NB4 (cell line): ENCODE results near the gene ANO10.

ENCODE experiments used
- DNase-seq: peaks from one replicate; pipeline ENCODE4 v3.0.0; 2010; ENCODE audit warnings: low read depth
- H3K4me3 ChIP-seq: one replicate; pipeline ENCODE4 v1.5.1; 2011; ENCODE audit warnings: mild to moderate bottlenecking, low read depth, low read length, moderate library complexity
- CTCF ChIP-seq: IDR thresholded peaks from one replicate; pipeline ENCODE4 v1.5.1; 2012; ENCODE audit warnings: low read depth, low read length
- MAX ChIP-seq: IDR thresholded peaks from 2 replicates; pipeline ENCODE4 v1.6.1; 2011; ENCODE audit warnings: low read depth, low read length
- MYC ChIP-seq: IDR thresholded peaks from 2 replicates; pipeline ENCODE4 v1.6.1; 2011; ENCODE audit warnings: low read depth, low read length
- POLR2A ChIP-seq: IDR thresholded peaks from 2 replicates; pipeline ENCODE4 v1.6.1; 2011; ENCODE audit warnings: mild to moderate bottlenecking; ENCODE audit not compliant: insufficient read length; ENCODE audit errors: extremely low read depth

The ANO10 gene

GRCh38 chr3:43320288-43320687 lies 301.5 kb downstream of the ANO10 start:
- no peak for TF ChIP-seq CTCF
- no peak for TF ChIP-seq POLR2A
- TF ChIP-seq MAX, result no peak
- no peak for TF ChIP-seq MYC
- DNase-seq, result no peak
- H3K4me3 ChIP-seq, result no peak overlapping the region

GRCh38 chr3:43319794-43320193 lies 302.0 kb downstream of the ANO10 start:
- H3K4me3 ChIP-seq, result no peak overlapping the region
- DNase-seq, result no peak
- no peak for TF ChIP-seq MYC
- no peak for TF ChIP-seq MAX
- TF ChIP-seq CTCF, result no peak
- TF ChIP-seq POLR2A, result no peak

- DNase-seq, result no peak
- no peak for TF ChIP-seq CTCF
- no peak for TF ChIP-seq MAX
- TF ChIP-seq MYC, result no peak
- no peak for TF ChIP-seq POLR2A
- H3K4me3 ChIP-seq, result no peak overlapping the region
These were observed 302.4 kb downstream of the ANO10 start for GRCh38 chr3:43319376-43319775.

GRCh38 chr3:43317461-43318316 lies 304.1 kb downstream of the ANO10 start:
- no peak for DNase-seq
- no peak for TF ChIP-seq MAX
- TF ChIP-seq POLR2A, result no peak
- TF ChIP-seq CTCF, result no peak
- no peak for TF ChIP-seq MYC
- no peak overlapping the region for H3K4me3 ChIP-seq

GRCh38 chr3:43316783-43317460 lies 304.9 kb downstream of the ANO10 start:
- TF ChIP-seq MAX (no peak), CTCF (no peak)

More at GRCh38 chr3:43316783-43317460, 304.9 kb downstream of the ANO10 start:
- no peak overlapping the region for H3K4me3 ChIP-seq
- DNase-seq, result no peak
